Thyroid gland (tissue), 4 donors: ENCODE measurements around the gene MAP3K13. TPM values are rescaled to one million over a fixed set of nuclear protein-coding genes. Genes with fewer than 3 reads are reported as not detected.

ENCODE experiments used
- DNase-seq, 2 donors: peaks; one replicate each; pipeline ENCODE4 v3.0.0-alpha.2; 2019
- H3K27ac ChIP-seq, 3 donors: fragments of 200-600 bp; sonication (generic); 1 replicate in 2 of 3; 2 replicates in 1 of 3; pipeline ENCODE4 v1.5.1; 2016 to 2019; ENCODE audit warnings: mild to moderate bottlenecking in 1 of 3, moderate library complexity in 1 of 3
- H3K27me3 ChIP-seq: fragments of 200-600 bp; sonication (generic); one replicate; pipeline ENCODE4 v1.5.1; 2019
- H3K36me3 ChIP-seq, 2 donors: fragments of 200-600 bp; sonication (generic); one replicate each; pipeline ENCODE4 v1.5.1; 2016 to 2019
- H3K4me1 ChIP-seq, 2 donors: fragments of 200-600 bp; sonication (generic); one replicate each; pipeline ENCODE4 v1.5.1; 2017 to 2019
- H3K4me3 ChIP-seq, 3 donors: fragments of 200-600 bp; sonication (generic); replicated peaks in 1 of 3; 1 replicate in 2 of 3; 2 replicates in 1 of 3; pipeline ENCODE4 v1.5.1; 2016; ENCODE audit warnings: mild to moderate bottlenecking in 1 of 3
- H3K9me3 ChIP-seq: fragments of 200-600 bp; sonication (generic); one replicate; pipeline ENCODE4 v1.5.1; 2017
- CTCF ChIP-seq, 6 experiments: fragments of 200-600 bp in 3 of 6; fragments of 450-650 bp in 3 of 6; sonication (generic) in 3 of 6; IDR thresholded peaks; one replicate each; pipeline ENCODE4 v1.5.1; 2016 to 2019; ENCODE audit warnings: antibody characterized with exemption in 6 of 6, mild to moderate bottlenecking in 2 of 6, inconsistent platforms in 1 of 6, moderate library complexity in 1 of 6
- POLR2A ChIP-seq, 2 donors: fragments of 450-650 bp; IDR thresholded peaks; one replicate each; pipeline ENCODE4 v1.6.1; 2017; ENCODE audit warnings: antibody characterized with exemption in 2 of 2, mild to moderate bottlenecking in 2 of 2, moderate library complexity in 1 of 2
- WGBS, 2 donors: methylation state at CpG; one replicate each; pipeline ENCODE4 v1.1.5; 2017; 5-methylcytosine and 5-hydroxymethylcytosine counted together
- intact Hi-C: fragments of 100-400 bp; cut with DNase I; formaldehyde crosslinking; loops from one replicate; pipeline ENCODE4 v1.15.1; 2023
- total RNA-seq, 4 donors: library from RNA; depleted of rRNA; stranded (reverse); fragments of >200 nt; gene quantifications; one replicate each; pipeline ENCODE4 v1.2.3, GENCODE V29; 2016

Gene MAP3K13
- total RNA-seq, 4 donors from 2014 or later = 44.4 to 58.0 (median 46.2) TPM

DNA sequence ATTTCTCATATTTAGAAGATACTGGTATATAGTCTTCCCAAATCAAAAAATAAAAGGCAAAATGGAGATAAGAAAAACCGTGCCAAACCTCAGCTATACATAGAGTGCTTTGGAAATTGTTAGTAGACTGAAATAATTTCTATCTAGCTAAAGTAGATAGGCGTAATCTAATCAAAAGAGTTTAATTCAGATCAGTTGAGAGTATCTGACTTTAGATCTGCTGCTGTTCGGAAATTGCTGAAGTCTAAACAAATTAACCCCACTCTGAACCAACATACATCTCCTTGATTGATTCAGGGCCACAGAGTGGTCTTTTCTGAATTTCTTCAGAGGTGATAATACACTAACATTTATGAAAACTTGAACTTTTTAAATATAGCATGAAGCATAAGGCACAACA lies 40.1 kb downstream of the MAP3K13 start:
- Histone ChIP-seq H3K4me1 (no peaks in the 10 kb centered on the region), H3K9me3 (no peaks in the 10 kb centered on the region), H3K27ac (no peak overlapping the region), H3K27me3 (no peaks in the 10 kb centered on the region), H3K36me3 (no peaks in the 10 kb centered on the region), H3K4me3 (no peak overlapping the region)
- intact Hi-C loops = no loop called here
- TF ChIP-seq POLR2A (IDR thresholded peaks at IDR 0.05) = no peak
- TF ChIP-seq CTCF (IDR thresholded peaks at IDR 0.05) = no peak
- WGBS, 2 donors = 84 to 85% methylated on average over 3 of the region's 3 CpGs
- DNase-seq = no peak

- no peak for DNase-seq
- TF ChIP-seq POLR2A (IDR thresholded peaks at IDR 0.05) (no peak), CTCF (IDR thresholded peaks at IDR 0.05) (no peak)
- Histone ChIP-seq H3K36me3 (no peaks in the 10 kb centered on the region), H3K4me1 (no peaks in the 10 kb centered on the region), H3K9me3 (no peaks in the 10 kb centered on the region), H3K27ac (no peak overlapping the region), H3K27me3 (no peaks in the 10 kb centered on the region), H3K4me3 (no peak overlapping the region)
- 95% methylated on average over 4 of the region's 4 CpGs for WGBS, 2 donors
- intact Hi-C loops = no loop called here
These were observed 42.3 kb downstream of the MAP3K13 start for GRCh38 chr3:185405243-185405642.

DNA sequence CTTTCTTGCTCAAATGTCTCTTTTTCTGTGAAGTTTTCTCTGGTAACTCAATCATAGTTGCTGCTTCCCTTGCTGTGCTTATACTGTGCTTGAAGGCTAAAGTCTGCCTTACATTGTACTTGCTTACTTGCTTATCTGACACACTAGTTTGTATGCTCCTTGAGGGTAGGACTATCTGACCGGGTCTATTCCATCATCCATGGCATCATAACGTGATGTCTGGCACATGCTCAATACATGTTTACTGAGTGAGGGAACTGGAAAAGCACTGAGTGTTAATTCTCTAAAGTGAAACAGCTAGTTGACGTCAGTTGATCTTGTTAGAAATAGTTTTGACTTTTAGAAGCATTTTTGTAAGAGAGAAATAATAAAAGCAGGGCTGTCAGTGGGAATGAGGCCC lies 42.7 kb downstream of the MAP3K13 start:
- Histone ChIP-seq H3K9me3 (no peaks in the 10 kb centered on the region), H3K4me1 (no peaks in the 10 kb centered on the region), H3K4me3 (no peak overlapping the region), H3K27me3 (no peaks in the 10 kb centered on the region), H3K36me3 (no peaks in the 10 kb centered on the region), H3K27ac (no peak overlapping the region)
- WGBS, 2 donors = 85 to 87% methylated on average over 3 of the region's 3 CpGs
- TF ChIP-seq POLR2A (IDR thresholded peaks at IDR 0.05) (no peak), CTCF (IDR thresholded peaks at IDR 0.05) (no peak)
- intact Hi-C loops = no loop called here
- no peak for DNase-seq

- Histone ChIP-seq H3K4me3 (no peak overlapping the region), H3K27ac (no peak overlapping the region), H3K4me1 (no peaks in the 10 kb centered on the region), H3K9me3 (no peaks in the 10 kb centered on the region), H3K27me3 (no peaks in the 10 kb centered on the region), H3K36me3 (no peaks in the 10 kb centered on the region)
- intact Hi-C loops = no loop called here
- WGBS, 2 donors = 61 to 66% methylated on average over 1 of the region's 1 CpG
- TF ChIP-seq CTCF (IDR thresholded peaks at IDR 0.05) (no peak), POLR2A (IDR thresholded peaks at IDR 0.05) (no peak)
- no peak for DNase-seq
These were observed 43.2 kb downstream of the MAP3K13 start for GRCh38 chr3:185406121-185406620.

DNA sequence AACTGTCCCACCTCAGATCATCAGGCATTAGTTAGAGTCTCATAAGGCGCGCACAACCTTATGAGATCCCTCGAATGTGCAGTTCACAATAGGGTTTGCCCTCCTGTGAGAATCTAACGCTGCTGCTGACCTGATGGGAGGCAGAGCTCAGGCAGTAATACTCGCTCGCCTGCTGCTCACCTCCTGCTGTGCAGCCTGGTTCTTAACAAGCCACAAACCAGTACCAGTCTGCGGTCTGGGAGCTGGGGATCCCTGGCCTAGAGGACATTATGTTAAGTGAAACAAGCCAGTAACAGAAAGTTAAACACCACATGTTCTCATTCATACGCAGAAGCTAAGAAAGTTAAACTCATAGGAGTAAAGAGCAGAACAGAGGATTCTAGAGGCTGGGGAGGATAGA lies 47.0 kb downstream of the MAP3K13 start:
- no peak for TF ChIP-seq CTCF (IDR thresholded peaks at IDR 0.05)
- no peak for TF ChIP-seq POLR2A (IDR thresholded peaks at IDR 0.05)
- H3K36me3 ChIP-seq = no peaks in the 10 kb centered on the region
- H3K9me3 ChIP-seq = no peaks in the 10 kb centered on the region
- no peak overlapping the region for H3K27ac ChIP-seq
- H3K27me3 ChIP-seq = no peaks in the 10 kb centered on the region
- no peaks in the 10 kb centered on the region for H3K4me1 ChIP-seq
- no peak for DNase-seq
- intact Hi-C loops = no loop called here
- H3K4me3 ChIP-seq = no peak overlapping the region
- WGBS, 2 donors = 78 to 82% methylated on average over 8 of the region's 8 CpGs
